Cardiac muscle cell (in vitro differentiated cells and primary cell): Measurements from ENCODE around the gene UNC119B. TPM values are rescaled to one million over a fixed set of nuclear protein-coding genes. Genes with fewer than 3 reads are reported as not detected.

Source experiments
- DNase-seq, 2 donors: peaks; one replicate each; pipeline versions ENCODE4 v3.0.0 to v3.0.0-alpha.2; 2010 to 2017; ENCODE audit warnings: low read depth in 1 of 2, low spot score in 1 of 2
- H3K27ac ChIP-seq: fragments of 200-600 bp; sonication (generic); 2 replicates; pipeline ENCODE4 v1.5.1; 2016
- H3K27me3 ChIP-seq: fragments of 200-600 bp; sonication (generic); 2 replicates; pipeline ENCODE4 v1.6.0; 2016; ENCODE audit warnings: control low read depth
- H3K36me3 ChIP-seq: fragments of 200-600 bp; sonication (generic); 2 replicates; pipeline ENCODE4 v1.5.1; 2016; ENCODE audit warnings: control low read depth
- H3K4me1 ChIP-seq: fragments of 200-600 bp; sonication (generic); 2 replicates; pipeline ENCODE4 v1.8.1; 2017; ENCODE audit warnings: low read depth, mild to moderate bottlenecking, mixed run types
- H3K4me3 ChIP-seq: fragments of 200-600 bp; sonication (generic); 2 replicates; pipeline ENCODE4 v1.5.1; 2016; ENCODE audit warnings: mild to moderate bottlenecking
- H3K9me3 ChIP-seq: fragments of 200-600 bp; sonication (generic); 2 replicates; pipeline ENCODE4 v1.5.1; 2017; ENCODE audit warnings: low read depth, mild to moderate bottlenecking, control low read depth
- CTCF ChIP-seq: IDR thresholded peaks from 2 replicates; pipeline ENCODE4 v1.5.1; 2012; ENCODE audit warnings: low read depth, mild to moderate bottlenecking, low read length
- polyA plus RNA-seq: library from polyadenylated mRNA; unstranded; fragments of >200 nt; fragmentation: Nextera tagmentation; extraction: Ambion mirVana; gene quantifications from 2 replicates; pipeline ENCODE4 v1.2.1, GENCODE V29; 2016
- total RNA-seq: library from RNA; depleted of rRNA; stranded (reverse); fragments of >200 nt; gene quantifications from 2 replicates; pipeline ENCODE4 v1.2.3, GENCODE V29; 2016

Gene UNC119B
- total and polyA plus RNA-seq, 2 experiments from 2014 or later: 14.7 to 28.2 TPM

- no peak overlapping the region for H3K4me3 ChIP-seq
- no peak overlapping the region for H3K27ac ChIP-seq
- no peak for DNase-seq
- H3K4me1 ChIP-seq: no peaks in the 10 kb centered on the region
- H3K27me3 ChIP-seq: no peaks in the 10 kb centered on the region
- no peak for TF ChIP-seq CTCF
- no peaks in the 10 kb centered on the region for H3K9me3 ChIP-seq
- H3K36me3 ChIP-seq: no peaks in the 10 kb centered on the region
Measured at GRCh38 chr12:120741476-120742421, 31.5 kb downstream of the UNC119B start.

- no peaks in the 10 kb centered on the region for H3K4me1 ChIP-seq
- H3K27me3 ChIP-seq: no peaks in the 10 kb centered on the region
- TF ChIP-seq CTCF: no peak
- DNase-seq: no peak
- no peak overlapping the region for H3K27ac ChIP-seq
- H3K36me3 ChIP-seq: no peaks in the 10 kb centered on the region
- H3K4me3 ChIP-seq: no peak overlapping the region
- H3K9me3 ChIP-seq: no peaks in the 10 kb centered on the region
Measured at GRCh38 chr12:120744922-120745493, 34.8 kb downstream of the UNC119B start.

- TF ChIP-seq CTCF: no peak
- Histone ChIP-seq H3K36me3 (no peaks in the 10 kb centered on the region), H3K9me3 (no peaks in the 10 kb centered on the region), H3K27ac (no peak overlapping the region), H3K4me3 (no peak overlapping the region), H3K4me1 (no peaks in the 10 kb centered on the region), H3K27me3 (no peaks in the 10 kb centered on the region)
- no peak for DNase-seq
Measured at GRCh38 chr12:120748242-120748641, 38.0 kb downstream of the UNC119B start.

GRCh38 chr12:120749256-120749655 is 39.0 kb downstream of the UNC119B start:
- Histone ChIP-seq H3K27me3 (no peaks in the 10 kb centered on the region), H3K27ac (no peak overlapping the region), H3K4me3 (no peak overlapping the region), H3K4me1 (no peaks in the 10 kb centered on the region), H3K36me3 (no peaks in the 10 kb centered on the region), H3K9me3 (no peaks in the 10 kb centered on the region)
- no peak for DNase-seq
- TF ChIP-seq CTCF: no peak

- Histone ChIP-seq H3K4me3 (no peak overlapping the region), H3K4me1 (no peaks in the 10 kb centered on the region), H3K27ac (no peak overlapping the region), H3K27me3 (no peaks in the 10 kb centered on the region), H3K9me3 (no peaks in the 10 kb centered on the region), H3K36me3 (no peaks in the 10 kb centered on the region)
- no peak for TF ChIP-seq CTCF
- no peak for DNase-seq
Measured at GRCh38 chr12:120750806-120751205, 40.5 kb downstream of the UNC119B start.
